OCI-LY3 (cell line): ENCODE results near the gene PLN.

Experiments used
- H2AFZ ChIP-seq: fragments of 200-600, 300-600 bp; shearing (Covaris generic); 2 replicates; pipeline ENCODE4 v1.6.0; 2014; ENCODE audit warnings: antibody characterized with exemption, low read depth, low read length
- H3K27ac ChIP-seq: fragments of 200-600, 300-600 bp; sonication (generic); 2 replicates; pipeline ENCODE4 v1.5.1; 2014; ENCODE audit warnings: mild to moderate bottlenecking, low read length, moderate library complexity, mixed read lengths
- H3K27me3 ChIP-seq: fragments of 200-600, 300-600 bp; sonication (generic); 2 replicates; pipeline ENCODE4 v1.6.1; 2014; ENCODE audit warnings: low read depth, low read length, mixed read lengths
- H3K36me3 ChIP-seq: fragments of 200-600, 300-600 bp; sonication (generic); replicated peaks from 2 replicates; pipeline ENCODE3; 2014; ENCODE audit warnings: low read depth, low read length, mixed read lengths
- H3K4me1 ChIP-seq: fragments of 300-600, 200-600 bp; sonication (generic); 2 replicates; pipeline ENCODE4 v1.6.1; 2014; ENCODE audit warnings: low read length, mixed read lengths
- H3K4me2 ChIP-seq: fragments of 200-600, 300-600 bp; sonication (generic); 2 replicates; pipeline ENCODE4 v1.6.1; 2014; ENCODE audit warnings: low read length, mixed read lengths
- H3K4me3 ChIP-seq: fragments of 300-600, 200-600 bp; sonication (generic); 2 replicates; pipeline ENCODE4 v1.5.1; 2014; ENCODE audit warnings: antibody characterized with exemption, mild to moderate bottlenecking, low read length, moderate library complexity
- H3K79me2 ChIP-seq: fragments of 300-600, 200-600 bp; shearing (Covaris generic); 2 replicates; pipeline ENCODE4 v1.6.1; 2014; ENCODE audit warnings: mild to moderate bottlenecking, low read length, mixed read lengths
- H3K9ac ChIP-seq: fragments of 300-600, 200-600 bp; shearing (Covaris generic); 2 replicates; pipeline ENCODE4 v1.6.0; 2014; ENCODE audit warnings: mild to moderate bottlenecking, low read length, moderate library complexity
- H3K9me3 ChIP-seq: fragments of 200-600, 300-600 bp; shearing (Covaris generic); 2 replicates; pipeline ENCODE4 v1.6.1; 2014; ENCODE audit warnings: low read length, mixed read lengths; ENCODE audit not compliant: insufficient read depth
- H4K20me1 ChIP-seq: fragments of 200-600, 300-600 bp; sonication (generic); 2 replicates; pipeline ENCODE4 v1.6.1; 2016; ENCODE audit warnings: low read length, mixed read lengths; ENCODE audit not compliant: insufficient read depth
- CTCF ChIP-seq: fragments of 200-600, 300-600 bp; sonication (generic); IDR thresholded peaks from 2 replicates; pipeline ENCODE4 v1.5.1; 2014; ENCODE audit warnings: antibody characterized with exemption, low read length, low read depth
- EZH2phosphoT487 ChIP-seq: fragments of 200-600 bp; shearing (Covaris generic); IDR thresholded peaks from 2 replicates; pipeline ENCODE4 v1.6.1; 2018; ENCODE audit warnings: antibody characterized with exemption, mixed run types, low read depth

Gene PLN

GRCh38 chr6:118525913-118526780, 21.9 kb upstream of the PLN start:
- Histone ChIP-seq H3K9me3 (no peaks in the 10 kb centered on the region), H3K27me3 (peaks cover 28% of the 10 kb centered on the region), H3K27ac (no peak overlapping the region), H2AFZ (no peak overlapping the region), H3K4me1 (peaks cover 8% of the 10 kb centered on the region), H3K79me2 (no peaks in the 10 kb centered on the region), H3K36me3 (no peaks in the 10 kb centered on the region), H4K20me1 (peaks cover 36% of the 10 kb centered on the region), H3K4me3 (no peak overlapping the region), H3K9ac (no peak overlapping the region), H3K4me2 (no peak overlapping the region)
- TF ChIP-seq CTCF: no peak
- TF ChIP-seq EZH2phosphoT487: no peak

GRCh38 chr6:118528129-118528528, 20.0 kb upstream of the PLN start:
- Histone ChIP-seq H3K4me3 (no peak overlapping the region), H3K27me3 (peaks cover 28% of the 10 kb centered on the region), H3K4me2 (no peak overlapping the region), H3K36me3 (no peaks in the 10 kb centered on the region), H4K20me1 (peaks cover 28% of the 10 kb centered on the region), H3K9ac (no peak overlapping the region), H2AFZ (no peak overlapping the region), H3K27ac (no peak overlapping the region), H3K79me2 (no peaks in the 10 kb centered on the region), H3K9me3 (no peaks in the 10 kb centered on the region), H3K4me1 (peaks cover 4% of the 10 kb centered on the region)
- no peak for TF ChIP-seq EZH2phosphoT487
- no peak for TF ChIP-seq CTCF

- TF ChIP-seq CTCF (no peak), EZH2phosphoT487 (no peak)
- H3K4me1 ChIP-seq: no peaks in the 10 kb centered on the region
- no peaks in the 10 kb centered on the region for H3K36me3 ChIP-seq
- H3K4me2 ChIP-seq: no peak overlapping the region
- peaks cover 24% of the 10 kb centered on the region for H3K27me3 ChIP-seq
- H4K20me1 ChIP-seq: peaks cover 20% of the 10 kb centered on the region; the same call in 1 of the 2 replicates
- no peaks in the 10 kb centered on the region for H3K79me2 ChIP-seq
- no peak overlapping the region for H3K4me3 ChIP-seq
- H3K9ac ChIP-seq: no peak overlapping the region
- no peak overlapping the region for H3K27ac ChIP-seq
- H2AFZ ChIP-seq: no peak overlapping the region
- no peaks in the 10 kb centered on the region for H3K9me3 ChIP-seq
Observed at GRCh38 chr6:118529756-118530155, 18.3 kb upstream of the PLN start.

- no peak overlapping the region for H2AFZ ChIP-seq
- H3K4me3 ChIP-seq: no peak overlapping the region
- no peaks in the 10 kb centered on the region for H3K79me2 ChIP-seq
- no peak overlapping the region for H3K4me2 ChIP-seq
- H3K4me1 ChIP-seq: no peaks in the 10 kb centered on the region
- no peak overlapping the region for H3K9ac ChIP-seq
- TF ChIP-seq CTCF: no peak
- no peak for TF ChIP-seq EZH2phosphoT487
- H4K20me1 ChIP-seq: peaks cover 8% of the 10 kb centered on the region; the same call in 1 of the 2 replicates
- H3K27ac ChIP-seq: no peak overlapping the region
- no peaks in the 10 kb centered on the region for H3K9me3 ChIP-seq
- no peaks in the 10 kb centered on the region for H3K36me3 ChIP-seq
- peaks cover 12% of the 10 kb centered on the region for H3K27me3 ChIP-seq
Observed at GRCh38 chr6:118530942-118531341, 17.2 kb upstream of the PLN start.
